ENCODE results near the gene IL11RA.

The IL11RA gene

GRCh38 chr9:34654323-34655051 is 2.5 kb downstream of the IL11RA start:
- no peak for DNase-seq (ENCODE audit: low spot score)

DNA sequence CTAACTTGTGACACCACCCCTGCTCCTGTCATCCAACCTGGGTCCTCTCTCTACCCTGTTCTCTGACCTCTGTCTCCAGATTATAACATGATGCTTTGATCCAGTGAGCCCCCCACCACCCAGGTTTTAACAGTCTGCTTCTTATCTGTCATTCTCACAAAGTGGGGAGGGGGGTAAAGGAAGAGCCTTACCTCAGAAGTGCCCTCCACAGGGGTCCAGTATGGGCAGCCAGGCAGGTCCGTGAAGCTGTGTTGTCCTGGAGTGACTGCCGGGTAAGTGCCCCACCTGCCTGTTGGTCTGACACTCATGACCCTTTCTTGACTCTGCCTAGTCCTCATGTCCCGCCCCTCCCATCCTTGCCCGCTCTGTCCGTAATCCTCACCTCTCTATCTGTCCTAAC is 3.4 kb downstream of the IL11RA start:
- no peak for DNase-seq (ENCODE audit: low spot score)

DNA sequence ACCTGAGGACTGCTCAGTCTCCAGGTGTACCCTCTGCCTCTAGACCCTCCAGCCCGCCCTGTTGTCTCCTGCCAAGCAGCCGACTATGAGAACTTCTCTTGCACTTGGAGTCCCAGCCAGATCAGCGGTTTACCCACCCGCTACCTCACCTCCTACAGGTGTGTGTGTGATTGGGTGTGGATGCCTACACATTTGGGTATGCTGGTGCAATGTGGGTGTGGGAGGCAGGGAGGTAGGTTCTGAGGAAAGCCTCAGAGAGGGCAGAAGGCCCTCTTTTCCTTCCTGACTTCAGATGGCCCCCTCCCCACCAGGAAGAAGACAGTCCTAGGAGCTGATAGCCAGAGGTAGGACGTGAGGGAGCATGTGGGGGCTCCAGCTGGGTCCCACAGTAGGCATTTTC is 5.0 kb downstream of the IL11RA start:
- DNase-seq (ENCODE audit: low spot score): no peak

GRCh38 chr9:34658461-34658860 is 6.5 kb downstream of the IL11RA start:
- no peak for DNase-seq (ENCODE audit: low spot score)

DNA sequence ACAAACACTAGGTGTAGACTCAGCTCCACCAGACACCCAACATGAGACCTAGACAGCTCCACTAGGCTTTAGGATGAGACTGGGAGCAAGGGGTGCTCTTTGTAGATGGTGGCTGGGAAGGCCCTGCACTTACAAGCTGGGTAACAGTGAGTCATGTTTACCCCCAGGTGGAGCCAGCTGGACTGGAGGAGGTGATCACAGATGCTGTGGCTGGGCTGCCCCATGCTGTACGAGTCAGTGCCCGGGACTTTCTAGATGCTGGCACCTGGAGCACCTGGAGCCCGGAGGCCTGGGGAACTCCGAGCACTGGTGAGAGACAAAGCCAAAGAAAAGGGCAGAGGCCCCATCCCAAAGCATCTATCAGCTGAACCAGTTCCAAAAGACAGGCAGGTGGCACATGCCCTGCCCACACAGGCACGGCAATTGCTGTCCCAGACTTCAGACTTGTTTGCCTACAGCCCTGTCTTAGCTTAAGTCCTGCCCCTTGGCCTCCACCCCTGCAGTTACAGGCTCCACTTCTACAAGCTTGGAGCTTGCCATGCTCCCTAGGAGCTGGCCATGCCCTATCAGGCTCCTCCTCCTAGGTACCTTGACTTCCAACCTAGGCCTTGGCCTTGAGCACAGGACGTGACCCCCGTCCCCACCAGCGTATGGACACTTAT is 7.7 kb downstream of the IL11RA start:
- DNase-seq (ENCODE audit: low spot score): no peak

GRCh38 chr9:34662526-34663302 is 10.7 kb downstream of the IL11RA start, which contains the start of gene CCL27:
Gene CCL27, minus strand, starts transcription at chr9:34662657. Its CDS starts 24 bp downstream, at chr9:34662633.
- no peak for DNase-seq (ENCODE audit: low spot score)

DNA sequence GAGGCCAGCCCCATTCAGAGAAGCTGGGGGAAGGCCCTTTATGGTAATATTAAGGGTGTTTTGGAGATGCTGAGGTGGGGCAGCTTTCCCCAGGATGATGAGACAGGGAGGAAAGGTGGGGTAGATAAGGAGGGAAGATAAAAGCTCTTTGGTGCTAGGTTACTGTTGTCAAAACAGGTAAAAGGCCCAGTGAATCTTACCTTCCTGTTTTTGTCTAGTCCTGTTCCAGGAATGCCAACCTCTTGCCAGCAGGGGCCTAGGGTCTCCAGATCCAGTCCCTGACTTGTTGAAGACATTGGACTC is 11.3 kb downstream of the IL11RA start:
- DNase-seq (ENCODE audit: low spot score): no peak

- DNase-seq (ENCODE audit: low spot score): peak; percentile 82
These were observed 12.5 kb downstream of the IL11RA start for GRCh38 chr9:34664281-34665066.

GRCh38 chr9:34665067-34665380 is 13.0 kb downstream of the IL11RA start:
- no peak for DNase-seq (ENCODE audit: low spot score)

DNA sequence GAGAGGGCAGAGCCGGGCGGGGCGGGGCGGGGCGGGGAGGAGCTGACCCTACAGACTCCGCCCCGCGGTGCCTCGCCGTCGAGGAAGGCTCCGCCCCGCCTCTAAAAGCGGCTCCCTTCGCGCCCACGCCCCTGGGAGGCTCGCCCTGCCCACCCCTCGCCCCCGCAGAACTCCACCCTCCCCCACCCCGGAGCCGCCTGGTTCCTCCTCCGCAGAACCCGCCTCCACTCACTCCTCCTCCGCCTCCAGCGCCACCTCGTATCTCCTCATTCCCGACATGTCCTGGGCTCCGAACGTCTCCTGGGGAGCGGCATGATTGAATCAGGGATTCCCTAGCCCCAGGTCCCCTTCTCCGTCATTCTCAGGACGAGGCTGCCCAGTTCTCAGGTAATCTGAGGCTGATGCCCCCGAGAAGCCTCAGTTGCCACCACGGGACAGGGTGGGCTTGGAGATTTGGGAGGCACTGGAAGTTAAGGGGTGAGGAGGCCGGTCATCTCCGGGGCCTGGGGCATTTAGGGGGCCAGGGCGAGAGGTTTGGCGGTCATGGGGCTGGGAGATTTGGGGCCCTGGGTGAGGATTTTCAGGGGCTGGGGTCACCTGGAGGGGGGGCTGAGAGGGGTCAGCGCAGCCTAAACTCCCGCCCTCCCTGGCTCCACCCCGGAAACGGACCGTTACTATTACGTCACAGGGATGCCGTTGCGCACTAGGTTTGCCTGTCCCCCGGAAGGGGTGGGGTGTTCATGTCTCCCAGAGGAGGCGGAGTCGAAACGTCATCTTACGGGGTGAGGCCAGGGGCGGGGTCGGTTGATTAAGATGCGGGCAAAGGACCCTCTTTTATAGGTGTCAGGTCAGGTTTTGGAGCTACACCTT is 13.6 kb downstream of the IL11RA start:
- DNase-seq (ENCODE audit: low spot score): peak; percentile 94

- no peak for DNase-seq (ENCODE audit: low spot score)
These were observed 18.0 kb downstream of the IL11RA start for GRCh38 chr9:34669809-34670562.

GRCh38 chr9:34671307-34671706 is 19.3 kb downstream of the IL11RA start:
- no peak for DNase-seq (ENCODE audit: low spot score)

DNA sequence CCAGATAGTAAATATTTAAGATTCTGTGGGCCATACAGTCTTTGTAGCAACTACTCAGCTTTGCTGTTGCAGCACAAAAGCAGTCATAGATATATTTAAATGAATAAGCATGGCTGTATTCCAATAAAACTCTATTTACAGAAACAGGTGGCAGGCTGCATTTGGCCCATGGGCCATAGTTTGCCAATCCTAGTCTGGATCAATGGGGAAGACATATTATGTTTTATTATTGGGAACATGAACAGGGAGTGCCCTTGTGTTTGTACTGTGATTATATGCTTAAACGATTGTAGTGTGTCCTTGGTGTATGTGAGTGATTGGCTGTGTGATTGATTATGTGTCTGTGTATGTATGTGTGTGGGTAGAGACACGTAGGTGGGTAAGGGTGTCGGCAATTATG is 22.5 kb downstream of the IL11RA start:
- no peak for DNase-seq (ENCODE audit: low spot score)

- DNase-seq (ENCODE audit: low spot score): peak; percentile 88
These were observed 23.2 kb downstream of the IL11RA start for GRCh38 chr9:34675048-34675714.

DNA sequence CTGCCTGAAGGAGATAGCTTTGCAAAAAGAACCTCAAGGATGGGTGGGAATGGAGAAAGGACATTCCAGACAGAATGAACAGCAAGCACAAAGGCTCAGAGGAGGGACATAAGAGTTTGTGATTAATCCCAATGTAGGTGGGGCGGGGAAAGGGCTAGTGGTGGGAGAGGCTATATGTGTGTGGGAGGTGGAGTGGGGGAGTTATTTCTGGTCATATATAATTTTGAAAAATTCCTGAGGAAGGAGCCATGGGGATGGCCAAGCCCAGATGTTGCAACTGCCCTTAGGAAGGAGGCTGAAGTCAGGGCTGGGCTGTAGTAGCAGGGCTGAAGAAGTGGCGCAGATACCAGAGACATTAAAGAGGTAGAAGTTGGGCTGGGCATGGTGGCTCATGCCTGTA is 23.9 kb downstream of the IL11RA start:
- DNase-seq (ENCODE audit: low spot score): no peak

DNA sequence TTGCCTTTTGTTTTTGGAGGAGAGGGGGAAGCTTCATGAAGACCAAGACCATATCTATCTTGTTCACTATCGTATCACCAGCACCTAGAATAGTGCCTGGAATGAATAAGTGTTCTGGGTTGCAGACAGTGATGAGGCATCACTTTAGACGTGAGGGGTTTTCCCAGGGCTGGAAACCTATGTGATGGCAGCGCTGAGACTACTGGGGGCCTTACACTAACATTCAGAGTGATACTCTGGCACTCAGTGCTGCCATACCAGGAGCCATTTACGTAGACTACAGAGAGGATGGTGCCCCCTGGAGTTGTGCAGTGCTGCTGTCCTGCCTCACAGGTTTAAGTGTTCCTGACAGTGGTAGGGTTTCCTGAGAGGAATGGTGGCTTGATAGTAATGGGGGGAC is 32.2 kb downstream of the IL11RA start:
- no peak for DNase-seq (ENCODE audit: low spot score)

GRCh38 chr9:34684816-34685215 is 32.8 kb downstream of the IL11RA start:
- no peak for DNase-seq (ENCODE audit: low spot score)

DNA sequence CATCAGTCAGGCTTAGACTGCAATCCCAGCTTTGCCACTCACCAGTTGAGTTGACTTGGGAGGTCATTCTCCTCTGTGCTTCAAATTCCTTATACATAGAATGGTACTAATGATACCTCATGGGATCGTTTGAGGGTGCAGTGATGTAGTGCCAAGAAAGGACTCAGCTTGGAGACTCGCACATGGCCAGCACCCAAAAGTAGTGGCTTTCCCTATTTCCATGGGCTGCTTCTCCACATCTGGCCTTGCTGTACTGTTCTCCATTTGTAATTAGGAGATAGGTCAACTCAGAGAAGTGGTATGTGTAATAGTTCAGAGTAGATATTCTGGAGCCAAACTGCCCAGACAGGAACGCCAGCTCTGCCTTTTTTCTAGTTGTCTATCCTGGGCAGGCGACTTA is 33.6 kb downstream of the IL11RA start:
- DNase-seq (ENCODE audit: low spot score): no peak

- DNase-seq (ENCODE audit: low spot score): no peak
These were observed 34.2 kb downstream of the IL11RA start for GRCh38 chr9:34686231-34686630.

DNA sequence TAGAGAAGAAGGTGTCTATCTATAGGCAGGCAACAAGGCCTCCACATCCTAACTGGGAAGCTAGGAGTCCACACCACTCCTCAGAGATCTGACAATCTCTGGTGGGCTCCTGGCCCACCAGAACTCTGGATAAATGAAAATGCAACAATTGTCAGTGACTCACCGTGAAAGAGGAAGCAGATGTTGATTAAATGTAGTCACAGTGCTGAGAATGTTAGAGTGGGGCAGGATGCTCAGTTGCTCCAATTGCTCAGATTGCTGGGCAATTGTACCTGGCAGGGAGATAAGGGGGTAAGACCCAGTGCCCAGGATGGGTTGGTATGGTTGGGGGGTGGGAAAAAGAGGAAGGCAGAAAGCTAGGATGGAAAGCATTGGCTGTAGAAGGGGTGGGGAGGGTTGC is 34.7 kb downstream of the IL11RA start:
- DNase-seq (ENCODE audit: low spot score): no peak

Measured in iPS-NIHi11 (cell line).